Measurements from ENCODE around the gene ZNF485. TPM values are rescaled to one million over a fixed set of nuclear protein-coding genes. Genes with fewer than 3 reads are reported as not detected.

Gene ZNF485
- total RNA-seq, 1 donor from 2014 or later, result 3.5 TPM

- no peak overlapping the region for H3K27ac ChIP-seq
- no peaks in the 10 kb centered on the region for H3K27me3 ChIP-seq (ENCODE audit: low read depth)
- H3K36me3 ChIP-seq, result no peaks in the 10 kb centered on the region
- intact Hi-C loops (cut with DNase I), result no loop called here
- DNase-seq (no peak), ATAC-seq (no peak)
- TF ChIP-seq, protein P1, sequence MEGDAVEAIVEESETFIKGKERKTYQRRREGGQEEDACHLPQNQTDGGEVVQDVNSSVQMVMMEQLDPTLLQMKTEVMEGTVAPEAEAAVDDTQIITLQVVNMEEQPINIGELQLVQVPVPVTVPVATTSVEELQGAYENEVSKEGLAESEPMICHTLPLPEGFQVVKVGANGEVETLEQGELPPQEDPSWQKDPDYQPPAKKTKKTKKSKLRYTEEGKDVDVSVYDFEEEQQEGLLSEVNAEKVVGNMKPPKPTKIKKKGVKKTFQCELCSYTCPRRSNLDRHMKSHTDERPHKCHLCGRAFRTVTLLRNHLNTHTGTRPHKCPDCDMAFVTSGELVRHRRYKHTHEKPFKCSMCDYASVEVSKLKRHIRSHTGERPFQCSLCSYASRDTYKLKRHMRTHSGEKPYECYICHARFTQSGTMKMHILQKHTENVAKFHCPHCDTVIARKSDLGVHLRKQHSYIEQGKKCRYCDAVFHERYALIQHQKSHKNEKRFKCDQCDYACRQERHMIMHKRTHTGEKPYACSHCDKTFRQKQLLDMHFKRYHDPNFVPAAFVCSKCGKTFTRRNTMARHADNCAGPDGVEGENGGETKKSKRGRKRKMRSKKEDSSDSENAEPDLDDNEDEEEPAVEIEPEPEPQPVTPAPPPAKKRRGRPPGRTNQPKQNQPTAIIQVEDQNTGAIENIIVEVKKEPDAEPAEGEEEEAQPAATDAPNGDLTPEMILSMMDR (IDR thresholded peaks at IDR 0.05), result no peak
- no peaks in the 10 kb centered on the region for H3K9me3 ChIP-seq
- no peak overlapping the region for H3K4me3 ChIP-seq
- H3K4me1 ChIP-seq, result peaks cover 7% of the 10 kb centered on the region
Observed at GRCh38 chr10:43653746-43654145, 47.5 kb downstream of the ZNF485 start.

DNA sequence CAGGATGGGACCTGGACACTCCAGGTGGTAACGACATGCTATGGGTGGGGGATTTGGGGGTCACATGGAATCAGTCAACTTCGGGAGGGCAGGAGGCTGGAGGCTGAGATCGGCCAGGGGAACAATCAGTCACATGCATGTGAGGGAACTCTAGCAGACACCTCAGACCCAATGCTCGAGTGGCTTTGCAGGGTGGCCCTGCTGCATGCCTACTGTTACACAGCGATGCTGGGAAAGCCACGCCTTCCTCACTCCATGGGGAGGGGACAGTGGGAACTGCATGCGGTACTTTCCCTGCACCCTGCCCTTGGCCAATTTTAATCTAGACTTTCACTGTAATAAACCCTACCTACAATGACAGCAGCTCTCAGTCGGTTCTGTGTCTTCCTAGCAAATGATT is 49.1 kb downstream of the ZNF485 start:
- intact Hi-C loops (cut with DNase I), result no loop called here
- H3K27me3 ChIP-seq (ENCODE audit: low read depth), result no peaks in the 10 kb centered on the region
- ATAC-seq (no peak), DNase-seq (no peak)
- no peaks in the 10 kb centered on the region for H3K4me1 ChIP-seq
- H3K27ac ChIP-seq, result no peak overlapping the region
- H3K4me3 ChIP-seq, result no peak overlapping the region
- H3K36me3 ChIP-seq, result no peaks in the 10 kb centered on the region
- TF ChIP-seq, protein P1 (IDR thresholded peaks at IDR 0.05), result no peak
- H3K9me3 ChIP-seq, result no peaks in the 10 kb centered on the region

GRCh38 chr10:43658227-43658626 is 52.0 kb downstream of the ZNF485 start:
- Histone ChIP-seq H3K27me3 (ENCODE audit: low read depth) (no peaks in the 10 kb centered on the region), H3K4me3 (no peak overlapping the region), H3K36me3 (no peaks in the 10 kb centered on the region), H3K9me3 (no peaks in the 10 kb centered on the region), H3K27ac (no peak overlapping the region), H3K4me1 (no peaks in the 10 kb centered on the region)
- TF ChIP-seq, protein P1 (IDR thresholded peaks at IDR 0.05), result no peak
- peak in 1 of 2 donors; percentile 56 for ATAC-seq
- intact Hi-C loops (cut with DNase I), result no loop called here
- no peak for DNase-seq

DNA sequence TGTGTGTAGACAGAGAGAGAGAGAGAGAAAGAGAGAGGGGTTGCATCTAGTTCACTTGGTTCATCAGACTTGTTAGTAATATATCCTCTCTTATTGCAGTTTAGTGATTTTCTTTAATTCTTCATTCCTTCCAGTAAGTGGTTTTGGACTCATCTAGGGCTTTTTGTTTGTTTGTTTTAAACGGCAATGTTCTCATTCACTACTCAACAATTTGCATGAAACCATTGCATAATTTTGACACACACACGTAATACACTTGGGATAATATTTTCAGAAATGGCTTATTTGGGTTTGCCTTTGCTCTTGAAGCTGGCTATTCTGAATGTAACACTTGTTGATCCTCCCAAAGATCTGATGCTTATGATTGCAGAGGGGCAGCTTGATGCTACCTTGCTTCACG is 58.8 kb downstream of the ZNF485 start:
- no peak for DNase-seq
- no peaks in the 10 kb centered on the region for H3K9me3 ChIP-seq
- H3K4me1 ChIP-seq, result peaks cover 7% of the 10 kb centered on the region
- intact Hi-C loops (cut with DNase I), result no loop called here
- H3K27me3 ChIP-seq (ENCODE audit: low read depth), result peaks cover 34% of the 10 kb centered on the region
- no peaks in the 10 kb centered on the region for H3K36me3 ChIP-seq
- no peak for ATAC-seq
- H3K27ac ChIP-seq, result no peak overlapping the region
- TF ChIP-seq, protein P1 (IDR thresholded peaks at IDR 0.05), result no peak
- H3K4me3 ChIP-seq, result no peak overlapping the region

DNA sequence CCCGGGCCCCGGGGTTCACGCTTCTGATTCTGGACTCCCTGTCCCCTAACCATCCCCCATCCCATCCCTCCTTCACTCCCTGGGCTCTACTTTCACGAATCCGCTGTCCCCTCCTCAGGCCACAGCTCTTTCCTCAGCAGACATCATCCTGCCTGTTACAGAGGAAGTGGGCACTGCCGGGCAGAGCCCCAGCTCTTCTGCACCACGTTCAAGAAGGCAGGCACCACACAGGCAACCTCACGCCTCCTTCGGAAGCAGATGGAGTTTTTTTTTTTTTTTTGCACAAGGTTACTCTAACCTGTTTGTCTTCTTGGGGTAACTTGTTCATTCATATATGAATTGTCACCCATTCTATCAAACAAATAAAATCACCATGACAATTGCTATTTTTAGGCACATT is 60.3 kb downstream of the ZNF485 start:
- intact Hi-C loops (cut with DNase I), result no loop called here
- H3K36me3 ChIP-seq, result no peaks in the 10 kb centered on the region
- H3K4me3 ChIP-seq, result no peak overlapping the region
- peaks cover 40% of the 10 kb centered on the region for H3K27me3 ChIP-seq (ENCODE audit: low read depth)
- TF ChIP-seq, protein P1 (IDR thresholded peaks at IDR 0.05), result no peak
- H3K9me3 ChIP-seq, result no peaks in the 10 kb centered on the region
- peaks cover 7% of the 10 kb centered on the region for H3K4me1 ChIP-seq
- no peak for DNase-seq
- ATAC-seq, result no peak
- H3K27ac ChIP-seq, result no peak overlapping the region

DNA sequence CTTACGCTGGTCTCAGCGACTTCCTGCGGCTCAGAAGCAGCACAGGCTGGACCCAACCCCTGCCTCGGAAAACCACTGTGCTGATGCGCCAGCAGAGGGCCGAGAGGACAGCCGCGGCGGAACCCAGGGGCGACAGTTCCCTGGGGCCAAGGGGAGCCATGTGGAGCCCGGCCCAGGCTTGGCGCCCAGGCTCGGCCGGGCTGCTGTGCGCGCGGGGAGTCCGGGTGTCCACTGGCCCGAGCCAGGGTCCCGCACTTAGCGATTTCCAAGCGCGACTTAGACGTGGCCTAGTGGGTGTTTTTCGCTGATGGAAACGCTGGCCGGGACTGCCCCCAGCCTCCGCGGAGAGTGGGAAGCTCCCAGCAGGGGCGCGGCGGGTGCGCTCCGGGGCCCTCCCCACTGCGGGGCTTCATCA is 61.1 kb downstream of the ZNF485 start:
- no peak overlapping the region for H3K27ac ChIP-seq
- TF ChIP-seq, protein P1 (IDR thresholded peaks at IDR 0.05), result peak; percentile 22
- peak overlapping the region; percentile 21 for H3K4me3 ChIP-seq
- H3K27me3 ChIP-seq (ENCODE audit: low read depth), result peaks cover 41% of the 10 kb centered on the region
- DNase-seq (no peak), ATAC-seq (peak in 1 of 2 donors; percentile 31)
- H3K36me3 ChIP-seq, result no peaks in the 10 kb centered on the region
- H3K9me3 ChIP-seq, result no peaks in the 10 kb centered on the region
- peaks cover 7% of the 10 kb centered on the region for H3K4me1 ChIP-seq
- intact Hi-C loops (cut with DNase I), result no loop called here
